SK-N-SH treated with all-trans-retinoic acid at 6 μM for 48 hours (cell line): ENCODE results near the gene MGARP.

ENCODE experiments used
- RARB ChIP-seq: fragments of 250-450 bp; sonication (Bioruptor Pico); IDR thresholded peaks from 2 replicates; pipeline ENCODE4 v1.8.0; 2021; ENCODE audit warnings: mild to moderate bottlenecking, moderate library complexity
- ZFP30 ChIP-seq: fragments of 450-650 bp; formaldehyde crosslinking; IDR thresholded peaks from 2 replicates; pipeline ENCODE4 v1.5.0; 2022; ENCODE audit warnings: mild to moderate bottlenecking, moderate library complexity

DNA sequence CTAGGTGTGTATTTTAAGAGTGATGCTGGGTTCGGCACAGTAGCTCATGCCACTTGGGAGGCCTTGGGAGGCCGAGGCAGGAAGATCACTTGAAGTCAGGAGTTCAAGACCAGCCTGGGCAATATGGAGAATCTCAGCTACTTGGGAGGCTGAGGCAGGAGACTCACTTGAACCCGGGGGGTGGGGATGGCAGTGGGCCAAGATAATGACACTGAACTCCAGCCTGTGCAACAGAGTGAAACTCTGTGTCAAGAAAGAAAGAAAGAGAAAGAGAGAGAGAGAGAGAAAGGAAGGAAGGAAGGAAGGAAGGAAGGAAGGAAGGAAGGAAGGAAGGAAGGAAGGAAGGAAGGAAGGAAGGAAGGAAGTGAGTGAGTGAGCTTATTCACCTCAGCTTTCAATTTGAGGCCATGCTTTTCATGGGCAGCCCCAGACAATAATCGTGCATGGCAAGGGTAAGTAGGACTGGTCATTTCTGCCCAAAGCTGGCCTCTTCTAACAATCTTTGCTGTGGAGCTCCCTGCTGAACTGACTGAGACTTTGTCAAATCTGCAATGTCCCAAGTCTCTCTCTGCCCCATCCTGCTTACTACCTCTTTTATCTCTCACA, 60.5 kb downstream of the MGARP start:
- no peak for TF ChIP-seq RARB (CRISPR knock-in tag)
- no peak for TF ChIP-seq ZFP30 (CRISPR knock-in tag)
